DOHH2 (cell line): ENCODE data around the gene CYP26B1.

Experiments
- H3F3A ChIP-seq: fragments of 200-600 bp; sonication (generic), shearing (Covaris generic); 2 replicates; pipeline ENCODE4 v1.6.0; 2016; ENCODE audit warnings: antibody characterized with exemption, mild to moderate bottlenecking; ENCODE audit not compliant: control insufficient read depth, insufficient read depth
- H3K27ac ChIP-seq: fragments of 200-600 bp; sonication (generic); 2 replicates; pipeline ENCODE4 v1.5.1; 2014; ENCODE audit warnings: low read depth, mild to moderate bottlenecking, low read length, moderate library complexity
- H3K27me3 ChIP-seq: fragments of 200-600 bp; sonication (generic); 2 replicates; pipeline ENCODE4 v1.6.1; 2014; ENCODE audit warnings: mild to moderate bottlenecking, low read length, mixed read lengths; ENCODE audit not compliant: control insufficient read depth
- H3K36me3 ChIP-seq: fragments of 200-600 bp; sonication (generic); 2 replicates; pipeline ENCODE4 v1.6.1; 2014; ENCODE audit warnings: mild to moderate bottlenecking, low read length, moderate library complexity, mixed read lengths; ENCODE audit not compliant: control insufficient read depth
- H3K4me1 ChIP-seq: fragments of 200-600 bp; sonication (generic); 2 replicates; pipeline ENCODE4 v1.6.1; 2014; ENCODE audit warnings: mild to moderate bottlenecking, low read length, mixed read lengths; ENCODE audit not compliant: control insufficient read depth
- H3K4me2 ChIP-seq: fragments of 200-600 bp; sonication (generic); 2 replicates; pipeline ENCODE4 v1.6.0; 2014; ENCODE audit warnings: mild to moderate bottlenecking, low read length, moderate library complexity
- H3K4me3 ChIP-seq: fragments of 200-600 bp; sonication (generic); 2 replicates; pipeline ENCODE4 v1.5.1; 2014; ENCODE audit warnings: mild to moderate bottlenecking, low read length, mixed read lengths
- H3K79me2 ChIP-seq: fragments of 200-600 bp; sonication (generic); 2 replicates; pipeline ENCODE4 v1.6.1; 2014; ENCODE audit warnings: mild to moderate bottlenecking, low read length, mixed read lengths; ENCODE audit not compliant: control insufficient read depth
- H3K9me2 ChIP-seq: fragments of 200-600 bp; sonication (generic); replicated peaks from 2 replicates; pipeline ENCODE4 v1.6.1; 2014; ENCODE audit warnings: mild to moderate bottlenecking, low read length, mixed read lengths; ENCODE audit not compliant: control insufficient read depth
- H3K9me3 ChIP-seq: fragments of 200-600 bp; sonication (generic); 2 replicates; pipeline ENCODE4 v1.6.1; 2014; ENCODE audit warnings: antibody characterized with exemption, low read length, mixed read lengths; ENCODE audit not compliant: control insufficient read depth, insufficient read depth
- H4K20me1 ChIP-seq: fragments of 200-600 bp; sonication (generic); 2 replicates; pipeline ENCODE4 v1.6.0; 2014; ENCODE audit warnings: low read depth, mild to moderate bottlenecking, antibody characterized with exemption, low read length, moderate library complexity; ENCODE audit not compliant: control insufficient read depth, insufficient read depth
- CTCF ChIP-seq: fragments of 200-600 bp; sonication (generic); IDR thresholded peaks from one replicate; pipeline ENCODE4 v1.5.1; 2014; ENCODE audit warnings: antibody characterized with exemption, mild to moderate bottlenecking, low read depth, low read length; ENCODE audit not compliant: poor library complexity, severe bottlenecking
- EZH2phosphoT487 ChIP-seq: fragments of 200-600 bp; sonication (generic); IDR thresholded peaks from 2 replicates; pipeline ENCODE4 v1.6.1; 2017; ENCODE audit warnings: borderline replicate concordance, mild to moderate bottlenecking, antibody characterized with exemption, low read length, moderate library complexity, mixed read lengths

CYP26B1 gene

DNA sequence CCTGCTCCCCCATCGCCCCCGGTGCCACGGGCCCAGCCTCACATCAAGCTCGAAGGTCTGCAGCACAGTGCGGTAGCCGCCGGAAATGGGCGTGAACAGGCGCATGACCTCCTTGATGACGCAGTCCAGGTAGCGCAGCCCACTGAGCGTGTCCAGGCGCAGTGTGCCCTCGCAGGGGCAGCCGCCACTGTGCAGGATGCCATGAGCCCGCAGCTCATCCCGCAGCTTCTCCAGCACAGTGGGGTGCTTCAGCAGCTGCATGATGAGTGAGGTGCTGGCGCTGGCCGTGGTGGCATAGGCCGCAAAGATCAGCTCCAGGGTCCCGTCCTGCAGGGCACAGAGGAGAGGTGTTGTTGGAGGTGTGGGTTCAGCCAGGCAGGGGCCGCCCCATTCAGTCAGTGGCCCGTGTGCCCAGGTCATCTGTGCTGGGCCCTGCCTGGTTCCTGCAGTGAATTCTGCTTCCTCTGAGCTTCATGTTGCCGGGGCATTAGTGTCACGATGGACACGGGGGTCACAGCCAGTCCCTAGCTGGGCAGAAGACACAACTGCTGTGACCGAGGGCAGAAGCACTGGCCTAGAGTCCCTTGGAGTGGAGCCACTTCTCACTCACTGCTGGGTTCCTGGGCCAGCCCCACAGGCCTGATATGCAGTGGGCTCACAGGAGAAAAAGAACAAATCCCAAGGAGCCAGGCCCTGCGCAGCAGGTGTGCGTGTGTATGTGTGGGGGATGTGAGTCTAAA is 14.5 kb downstream of the CYP26B1 start:
- H3K27ac ChIP-seq = no peak overlapping the region
- H3K79me2 ChIP-seq = no peaks in the 10 kb centered on the region
- TF ChIP-seq EZH2phosphoT487 (no peak), CTCF (no peak)

GRCh38 chr2:72131916-72132841 is 15.5 kb downstream of the CYP26B1 start:
- Histone ChIP-seq H3K9me2 (no peaks in the 10 kb centered on the region), H3K4me1 (no peaks in the 10 kb centered on the region), H3K79me2 (no peaks in the 10 kb centered on the region), H4K20me1 (no peaks in the 10 kb centered on the region), H3K36me3 (no peaks in the 10 kb centered on the region), H3K4me2 (no peak overlapping the region), H3K27ac (no peak overlapping the region), H3F3A (no peaks in the 10 kb centered on the region), H3K9me3 (no peaks in the 10 kb centered on the region), H3K4me3 (no peak overlapping the region), H3K27me3 (no peaks in the 10 kb centered on the region)
- TF ChIP-seq EZH2phosphoT487 (no peak), CTCF (no peak)

More for the DNA sequence above, 14.5 kb downstream of the CYP26B1 start:
- Histone ChIP-seq H3K4me2 (no peak overlapping the region), H4K20me1 (no peaks in the 10 kb centered on the region), H3F3A (no peaks in the 10 kb centered on the region), H3K4me1 (no peaks in the 10 kb centered on the region), H3K9me3 (no peaks in the 10 kb centered on the region), H3K4me3 (no peak overlapping the region), H3K9me2 (no peaks in the 10 kb centered on the region), H3K36me3 (no peaks in the 10 kb centered on the region), H3K27me3 (no peaks in the 10 kb centered on the region)

- Histone ChIP-seq H3K4me2 (no peak overlapping the region), H4K20me1 (no peaks in the 10 kb centered on the region), H3F3A (no peaks in the 10 kb centered on the region), H3K9me3 (no peaks in the 10 kb centered on the region), H3K27me3 (no peaks in the 10 kb centered on the region), H3K4me1 (no peaks in the 10 kb centered on the region), H3K36me3 (no peaks in the 10 kb centered on the region), H3K27ac (no peak overlapping the region), H3K4me3 (no peak overlapping the region), H3K9me2 (no peaks in the 10 kb centered on the region), H3K79me2 (no peaks in the 10 kb centered on the region)
- TF ChIP-seq EZH2phosphoT487 (no peak), CTCF (no peak)
Observed at GRCh38 chr2:72131371-72131891, 16.2 kb downstream of the CYP26B1 start.
